HG02852 (cell line): Measurements from ENCODE around the gene ARL2BP.

Experiments used
- ATAC-seq: cut with Tn5 transposase; IDR thresholded peaks from one replicate; pipeline ENCODE4 v1.9.1; 2021; ENCODE audit warnings: mild to moderate bottlenecking, moderate library complexity; ENCODE audit not compliant: unreplicated experiment

The ARL2BP gene

GRCh38 chr16:57235128-57236021 is 9.7 kb upstream of the ARL2BP start:
- no peak for ATAC-seq

- no peak for ATAC-seq
These were observed 9.1 kb upstream of the ARL2BP start for GRCh38 chr16:57236022-57236350.

- no peak for ATAC-seq
These were observed 6.4 kb upstream of the ARL2BP start for GRCh38 chr16:57238682-57239081.

- ATAC-seq = no peak
These were observed 6.0 kb upstream of the ARL2BP start for GRCh38 chr16:57239107-57239506.

GRCh38 chr16:57240851-57241250 is 4.2 kb upstream of the ARL2BP start:
- no peak for ATAC-seq

GRCh38 chr16:57242650-57243049 is 2.4 kb upstream of the ARL2BP start:
- no peak for ATAC-seq

- ATAC-seq = peak; percentile 33
These were observed 644 bp upstream of the ARL2BP start for GRCh38 chr16:57244463-57244766.

GRCh38 chr16:57245472-57246113 is 534 bp downstream of the ARL2BP start:
- peak; percentile 16 for ATAC-seq

- no peak for ATAC-seq
These were observed 6.3 kb downstream of the ARL2BP start for GRCh38 chr16:57251352-57251751.

- no peak for ATAC-seq
These were observed 7.2 kb downstream of the ARL2BP start for GRCh38 chr16:57252148-57252721.

- no peak for ATAC-seq
These were observed 8.4 kb downstream of the ARL2BP start for GRCh38 chr16:57253466-57253865.

GRCh38 chr16:57255686-57256415 is 10.8 kb downstream of the ARL2BP start:
- ATAC-seq = no peak

GRCh38 chr16:57256601-57257395 is 11.7 kb downstream of the ARL2BP start:
- ATAC-seq = no peak

GRCh38 chr16:57257455-57258070 is 12.5 kb downstream of the ARL2BP start:
- ATAC-seq = no peak

GRCh38 chr16:57258226-57258909 is 13.3 kb downstream of the ARL2BP start:
- no peak for ATAC-seq

GRCh38 chr16:57258910-57259475 is 13.9 kb downstream of the ARL2BP start:
- no peak for ATAC-seq

GRCh38 chr16:57260294-57260929 is 15.4 kb downstream of the ARL2BP start:
- ATAC-seq = no peak

GRCh38 chr16:57261806-57262205 is 16.7 kb downstream of the ARL2BP start:
- ATAC-seq = no peak
